HepG2 (cell line): ENCODE measurements around the gene UBE2G2.

Experiments used
- ATM ChIP-seq: fragments of 450-650 bp; IDR thresholded peaks from 2 replicates; pipeline ENCODE4 v1.7.1; 2017; ENCODE audit warnings: mild to moderate bottlenecking, borderline replicate concordance
- ETS1 ChIP-seq: sonication (generic); formaldehyde crosslinking; IDR thresholded peaks from 2 replicates; pipeline ENCODE4 v1.4.0; 2020; ENCODE audit warnings: missing genetic modification reagents
- POLR2AphosphoS5 ChIP-seq: IDR thresholded peaks from 2 replicates; pipeline ENCODE4 v1.6.1; 2012; ENCODE audit warnings: low read depth, low read length
- RAD21 ChIP-seq: fragments of 450-650 bp; formaldehyde crosslinking; IDR thresholded peaks from 2 replicates; pipeline ENCODE4 v1.5.0; 2020; ENCODE audit warnings: mild to moderate bottlenecking
- ZNF24 ChIP-seq: fragments of 450-650 bp; IDR thresholded peaks from 2 replicates; pipeline ENCODE4 v1.6.1; 2017; ENCODE audit warnings: antibody characterized with exemption, mild to moderate bottlenecking
- ZNF740 ChIP-seq: sonication (generic); formaldehyde crosslinking; IDR thresholded peaks from 2 replicates; pipeline ENCODE4 v1.4.0; 2020; ENCODE audit warnings: missing genetic modification reagents
- ZSCAN20 ChIP-seq: sonication (generic); formaldehyde crosslinking; IDR thresholded peaks from 2 replicates; pipeline ENCODE4 v1.4.0; 2020; ENCODE audit warnings: missing genetic modification reagents, mild to moderate bottlenecking, borderline replicate concordance

- TF ChIP-seq ZNF740 (CRISPR knock-in tag) (no peak), ZSCAN20 (no peak), ATM (no peak), ZNF24 (no peak), POLR2AphosphoS5 (no peak), RAD21 (CRISPR knock-in tag) (no peak), ETS1 (no peak)
Observed at GRCh38 chr21:44816761-44817505, 15.3 kb upstream of the UBE2G2 start.
